K562 (cell line): ENCODE data around the gene CUL2. TPM values are rescaled to one million over a fixed set of nuclear protein-coding genes. Genes with fewer than 3 reads are reported as not detected.

ENCODE experiments used
- ATF2 ChIP-seq: sonication (generic); formaldehyde crosslinking; IDR thresholded peaks from 2 replicates; pipeline ENCODE4 v1.8.1; 2022; ENCODE audit warnings: missing genetic modification reagents
- CBFB ChIP-seq: sonication (generic); formaldehyde crosslinking; IDR thresholded peaks from 2 replicates; pipeline ENCODE4 v1.4.0; 2020; ENCODE audit warnings: mild to moderate bottlenecking, missing genetic modification reagents
- E2F6 ChIP-seq, 2 experiments: IDR thresholded peaks; 2 replicates each; pipeline ENCODE4 v1.6.1; 2011; ENCODE audit warnings: borderline replicate concordance in 1 of 2, control low read depth in 1 of 2, low read depth in 1 of 2, low read length in 1 of 2, mild to moderate bottlenecking in 1 of 2, mixed read lengths in 1 of 2, moderate library complexity in 1 of 2; ENCODE audit not compliant: insufficient read depth in 1 of 2, insufficient read length in 1 of 2, poor library complexity in 1 of 2, severe bottlenecking in 1 of 2; ENCODE audit errors: extremely low read depth in 1 of 2
- FIP1L1 ChIP-seq: fragments of 200-400 bp; formaldehyde crosslinking; IDR thresholded peaks from 2 replicates; pipeline ENCODE4 v1.6.1; 2018; ENCODE audit warnings: mild to moderate bottlenecking, low read depth, low read length; ENCODE audit not compliant: poor library complexity, severe bottlenecking
- GTF2E2 ChIP-seq: fragments of 200-800 bp; sonication (Bioruptor generic); IDR thresholded peaks from 2 replicates; pipeline ENCODE4 v1.6.1; 2016; ENCODE audit warnings: missing genetic modification characterization, missing compliant biosample characterization
- KLF6 ChIP-seq: fragments of 250-450 bp; sonication (Bioruptor Pico); IDR thresholded peaks from 2 replicates; pipeline ENCODE4 v1.4.0; 2020; ENCODE audit warnings: mild to moderate bottlenecking, moderate library complexity, borderline replicate concordance
- LCOR ChIP-seq: sonication (generic); formaldehyde crosslinking; IDR thresholded peaks from 2 replicates; pipeline ENCODE4 v1.8.0; 2022; ENCODE audit warnings: mild to moderate bottlenecking, missing genetic modification reagents
- MAZ ChIP-seq, 2 experiments: fragments of 450-650 bp in 1 of 2; sonication (generic) in 1 of 2; formaldehyde crosslinking; IDR thresholded peaks in 1 of 2; conservative IDR thresholded peaks in 1 of 2; 2 replicates each; pipeline versions ENCODE4 v1.4.0 to v1.5.0; 2020; ENCODE audit warnings: mild to moderate bottlenecking in 1 of 2, missing genetic modification reagents in 1 of 2
- MTA3 ChIP-seq: fragments of 450-650 bp; formaldehyde crosslinking; IDR thresholded peaks from 2 replicates; pipeline ENCODE4 v1.6.1; 2017; ENCODE audit warnings: mild to moderate bottlenecking, borderline replicate concordance
- MTF1 ChIP-seq: fragments of 250-450 bp; sonication (Bioruptor Pico); IDR thresholded peaks from 2 replicates; pipeline ENCODE4 v1.9.0; 2021; ENCODE audit warnings: moderate library complexity, mild to moderate bottlenecking, inconsistent platforms, borderline replicate concordance
- NBN ChIP-seq: fragments of 450-650 bp; IDR thresholded peaks from 2 replicates; pipeline ENCODE4 v1.6.1; 2016; ENCODE audit warnings: low read depth, mild to moderate bottlenecking
- NCOA1 ChIP-seq: fragments of 450-650 bp; IDR thresholded peaks from 2 replicates; pipeline ENCODE4 v1.6.1; 2016; ENCODE audit warnings: low read depth
- NR4A1 ChIP-seq, 2 experiments: fragments of 250-450 bp in 1 of 2; fragments of 450-650 bp in 1 of 2; sonication (Bioruptor Pico) in 1 of 2; IDR thresholded peaks; 2 replicates each; pipeline versions ENCODE4 v1.4.0 to v1.6.1; 2016 to 2020; ENCODE audit warnings: mild to moderate bottlenecking in 2 of 2, missing compliant biosample characterization in 1 of 2, missing genetic modification characterization in 1 of 2, moderate library complexity in 1 of 2
- POLR2B ChIP-seq: fragments of 450-650 bp; IDR thresholded peaks from 2 replicates; pipeline ENCODE4 v1.6.1; 2018; ENCODE audit warnings: low read depth; ENCODE audit not compliant: partially characterized antibody
- PREB ChIP-seq: sonication (generic); formaldehyde crosslinking; IDR thresholded peaks from 2 replicates; pipeline ENCODE4 v1.8.1; 2023; ENCODE audit warnings: mild to moderate bottlenecking, missing genetic modification reagents
- RBM25 ChIP-seq: fragments of 200-400 bp; formaldehyde crosslinking; IDR thresholded peaks from 2 replicates; pipeline ENCODE4 v1.6.1; 2018; ENCODE audit warnings: low read length, low read depth, moderate library complexity; ENCODE audit not compliant: severe bottlenecking
- RBM39 ChIP-seq: fragments of 200-400 bp; formaldehyde crosslinking; optimal IDR thresholded peaks from 2 replicates; pipeline ENCODE3; 2018; ENCODE audit warnings: low read depth, low read length
- SOX6 ChIP-seq: fragments of 450-650 bp; IDR thresholded peaks from 2 replicates; pipeline ENCODE4 v1.6.1; 2014; ENCODE audit warnings: mild to moderate bottlenecking
- TRIM28 ChIP-seq: fragments of 450-650 bp; IDR thresholded peaks from 2 replicates; pipeline ENCODE4 v1.6.1; 2017
- ZBTB7A ChIP-seq: IDR thresholded peaks from 2 replicates; pipeline ENCODE4 v1.6.1; 2011; ENCODE audit warnings: low read depth, mild to moderate bottlenecking, low read length, moderate library complexity, borderline replicate concordance; ENCODE audit not compliant: control insufficient read depth
- ZKSCAN1 ChIP-seq: fragments of 150-350 bp; IDR thresholded peaks from 2 replicates; pipeline ENCODE4 v1.6.1; 2016; ENCODE audit warnings: low read depth, low read length
- ZNF12 ChIP-seq: sonication (generic); formaldehyde crosslinking; IDR thresholded peaks from 2 replicates; pipeline ENCODE4 v1.4.0; 2020; ENCODE audit warnings: mild to moderate bottlenecking, missing genetic modification reagents
- ZNF134 ChIP-seq: fragments of 250-450 bp; sonication (Bioruptor Pico); conservative IDR thresholded peaks from 2 replicates; pipeline ENCODE4 v1.4.0; 2020
- ZNF764 ChIP-seq: fragments of 250-450 bp; sonication (Bioruptor Pico); IDR thresholded peaks from 2 replicates; pipeline ENCODE4 v1.4.0; 2020; ENCODE audit warnings: low read depth, mild to moderate bottlenecking, moderate library complexity
- polyA plus RNA-seq, 8 experiments: library from polyadenylated mRNA; depleted of rRNA in 4 of 8; stranded (reverse) in 5 of 8; unstranded in 3 of 8; fragments of >200 nt; fragmentation: Nextera tagmentation in 2 of 8; fragmentation: Illumina TruSeq in 1 of 8; extraction: Ambion mirVana in 2 of 8; extraction: Trizol in 1 of 8; gene quantifications; 2 replicates each; pipeline versions ENCODE4 v1.2.1 to v1.2.3, GENCODE V29; 2011 to 2014; ENCODE audit warnings: inconsistent platforms in 1 of 8, missing spikeins in 1 of 8
- total RNA-seq, 7 experiments: library from RNA; depleted of rRNA in 6 of 7; stranded (reverse); fragments of >200 nt in 6 of 7; fragmentation: Illumina TruSeq in 2 of 7; extraction: Trizol in 2 of 7; gene quantifications; 2 replicates each; pipeline versions ENCODE4 v1.2.1 to v1.2.3, GENCODE V29; 2011 to 2021; ENCODE audit warnings: low replicate concordance in 1 of 7
- TF ChIP-seq, protein P1 (sequence below): fragments of 250-450 bp; sonication (Bioruptor Pico); IDR thresholded peaks from 2 replicates; pipeline ENCODE4 v1.8.0; 2022; ENCODE audit warnings: inconsistent platforms, mild to moderate bottlenecking, moderate library complexity, borderline replicate concordance

The CUL2 gene
- total and polyA plus RNA-seq, 9 of the 15 experiments (the other 6 are each of a cell fraction or from before 2014, with no cell fraction given) = 17.3 to 46.3 (median 41.2) TPM

- peak in 1 of 2 experiments; percentile 22; a peak in 1 of 4 replicates for TF ChIP-seq MAZ (CRISPR knock-in tag; conservative IDR thresholded peaks at IDR 0.05 in 1 of 2, IDR thresholded peaks at IDR 0.05 in 1 of 2)
- TF ChIP-seq ZKSCAN1 = no peak
- no peak for TF ChIP-seq RBM39
- TF ChIP-seq MTA3 = no peak
- TF ChIP-seq, protein P1, sequence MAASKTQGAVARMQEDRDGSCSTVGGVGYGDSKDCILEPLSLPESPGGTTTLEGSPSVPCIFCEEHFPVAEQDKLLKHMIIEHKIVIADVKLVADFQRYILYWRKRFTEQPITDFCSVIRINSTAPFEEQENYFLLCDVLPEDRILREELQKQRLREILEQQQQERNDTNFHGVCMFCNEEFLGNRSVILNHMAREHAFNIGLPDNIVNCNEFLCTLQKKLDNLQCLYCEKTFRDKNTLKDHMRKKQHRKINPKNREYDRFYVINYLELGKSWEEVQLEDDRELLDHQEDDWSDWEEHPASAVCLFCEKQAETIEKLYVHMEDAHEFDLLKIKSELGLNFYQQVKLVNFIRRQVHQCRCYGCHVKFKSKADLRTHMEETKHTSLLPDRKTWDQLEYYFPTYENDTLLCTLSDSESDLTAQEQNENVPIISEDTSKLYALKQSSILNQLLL (CRISPR knock-in tag) = no peak
- peak in 1 of 2 experiments; percentile 24 for TF ChIP-seq E2F6 (IDR thresholded peaks at IDR 0.05; ENCODE audit: borderline replicate concordance in 1 of 2, extremely low read depth in 1 of 2, insufficient read depth in 1 of 2, insufficient read length in 1 of 2, low read depth in 1 of 2, low read length in 1 of 2, poor library complexity in 1 of 2, severe bottlenecking in 1 of 2)
- no peak for TF ChIP-seq LCOR (CRISPR knock-in tag)
- no peak for TF ChIP-seq SOX6
- TF ChIP-seq GTF2E2 (tag) = no peak
- no peak for TF ChIP-seq PREB (CRISPR knock-in tag)
- TF ChIP-seq ATF2 (CRISPR knock-in tag) = no peak
- TF ChIP-seq MTF1 (CRISPR knock-in tag) = no peak
- no peak for TF ChIP-seq ZNF12 (CRISPR knock-in tag)
- no peak for TF ChIP-seq ZBTB7A
- TF ChIP-seq NCOA1 = no peak
- TF ChIP-seq KLF6 (CRISPR knock-in tag) = no peak
- TF ChIP-seq TRIM28 = no peak
- TF ChIP-seq NBN = no peak
- TF ChIP-seq RBM25 = no peak
- no peak for TF ChIP-seq CBFB (CRISPR knock-in tag)
- no peak for TF ChIP-seq ZNF134
- TF ChIP-seq FIP1L1 = no peak
- no peak for TF ChIP-seq ZNF764 (CRISPR knock-in tag)
- no peak for TF ChIP-seq NR4A1 (CRISPR knock-in tag; IDR thresholded peaks at IDR 0.05)
- TF ChIP-seq NR4A1 (tag; IDR thresholded peaks at IDR 0.05) = no peak
- no peak for TF ChIP-seq POLR2B
These were observed 95.5 kb downstream of the CUL2 start (continued) for GRCh38 chr10:34994565-34995142.
